BLaER1 (cell line): Measurements from ENCODE around the gene PTPRD.

ENCODE experiments used
- H3K27ac ChIP-seq: shearing (Covaris generic); formaldehyde crosslinking; 2 replicates; pipeline ENCODE4 v1.8.1; 2022
- H3K27me3 ChIP-seq: shearing (Covaris generic); formaldehyde crosslinking; 2 replicates; pipeline ENCODE4 v1.8.1; 2022
- H3K36me3 ChIP-seq: shearing (Covaris generic); formaldehyde crosslinking; 2 replicates; pipeline ENCODE4 v1.8.1; 2022
- H3K4me1 ChIP-seq: shearing (Covaris generic); formaldehyde crosslinking; 2 replicates; pipeline ENCODE4 v1.8.1; 2022
- H3K4me2 ChIP-seq: shearing (Covaris generic); formaldehyde crosslinking; 2 replicates; pipeline ENCODE4 v1.8.1; 2022
- H3K4me3 ChIP-seq: shearing (Covaris generic); formaldehyde crosslinking; 2 replicates; pipeline ENCODE4 v1.8.1; 2022
- H3K9ac ChIP-seq: shearing (Covaris generic); formaldehyde crosslinking; 2 replicates; pipeline ENCODE4 v1.8.1; 2022
- H3K9me3 ChIP-seq: shearing (Covaris generic); formaldehyde crosslinking; 2 replicates; pipeline ENCODE4 v1.8.1; 2022
- H4K20me1 ChIP-seq: shearing (Covaris generic); formaldehyde crosslinking; 2 replicates; pipeline ENCODE4 v1.8.1; 2022
- Cebpa-rat ChIP-seq: shearing (Covaris generic); IDR thresholded peaks from 2 replicates; pipeline ENCODE4 v1.8.1; 2022

The PTPRD gene

GRCh38 chr9:9783211-9783610 is 829.6 kb downstream of the PTPRD start:
- no peak overlapping the region for H3K9ac ChIP-seq
- no peaks in the 10 kb centered on the region for H3K4me1 ChIP-seq
- no peak overlapping the region for H3K4me2 ChIP-seq
- no peaks in the 10 kb centered on the region for H3K27me3 ChIP-seq
- H3K27ac ChIP-seq, result no peak overlapping the region
- no peaks in the 10 kb centered on the region for H3K9me3 ChIP-seq
- no peaks in the 10 kb centered on the region for H4K20me1 ChIP-seq
- no peaks in the 10 kb centered on the region for H3K36me3 ChIP-seq
- no peak overlapping the region for H3K4me3 ChIP-seq
- no peak for TF ChIP-seq Cebpa-rat

GRCh38 chr9:9778293-9778692 is 834.5 kb downstream of the PTPRD start:
- H3K9ac ChIP-seq, result no peak overlapping the region
- H3K4me3 ChIP-seq, result no peak overlapping the region
- no peaks in the 10 kb centered on the region for H4K20me1 ChIP-seq
- H3K27ac ChIP-seq, result no peak overlapping the region
- no peak overlapping the region for H3K4me2 ChIP-seq
- no peaks in the 10 kb centered on the region for H3K4me1 ChIP-seq
- H3K9me3 ChIP-seq, result no peaks in the 10 kb centered on the region
- no peaks in the 10 kb centered on the region for H3K36me3 ChIP-seq
- no peaks in the 10 kb centered on the region for H3K27me3 ChIP-seq
- TF ChIP-seq Cebpa-rat, result no peak

- no peak overlapping the region for H3K4me2 ChIP-seq
- H3K4me1 ChIP-seq, result no peaks in the 10 kb centered on the region
- H3K27me3 ChIP-seq, result no peaks in the 10 kb centered on the region
- no peak overlapping the region for H3K9ac ChIP-seq
- H3K9me3 ChIP-seq, result no peaks in the 10 kb centered on the region
- H3K27ac ChIP-seq, result no peak overlapping the region
- H3K36me3 ChIP-seq, result no peaks in the 10 kb centered on the region
- no peak for TF ChIP-seq Cebpa-rat
- H3K4me3 ChIP-seq, result no peak overlapping the region
- H4K20me1 ChIP-seq, result no peaks in the 10 kb centered on the region
Measured at GRCh38 chr9:9774471-9774870, 838.3 kb downstream of the PTPRD start.

DNA sequence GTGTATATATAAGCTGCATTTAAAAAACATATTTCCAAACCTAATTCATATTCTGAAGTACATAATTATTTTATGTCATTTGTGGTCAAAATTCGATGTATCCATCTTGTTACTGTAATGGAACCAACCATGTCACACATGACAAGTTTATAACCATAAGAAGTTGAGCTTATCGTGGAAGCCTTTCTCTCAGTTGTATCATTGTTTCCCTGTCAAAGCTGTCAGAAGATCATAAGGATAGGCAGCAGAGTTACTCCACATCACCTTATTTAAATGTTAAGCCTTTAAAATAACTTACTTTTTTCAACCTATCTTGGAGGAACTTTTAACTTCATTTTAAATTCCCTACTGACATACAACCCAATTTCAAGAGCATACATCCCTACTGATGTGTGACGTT is 841.5 kb downstream of the PTPRD start:
- H3K27ac ChIP-seq, result no peak overlapping the region
- H3K36me3 ChIP-seq, result no peaks in the 10 kb centered on the region
- no peaks in the 10 kb centered on the region for H3K27me3 ChIP-seq
- no peaks in the 10 kb centered on the region for H4K20me1 ChIP-seq
- TF ChIP-seq Cebpa-rat, result no peak
- H3K9me3 ChIP-seq, result no peaks in the 10 kb centered on the region
- no peaks in the 10 kb centered on the region; the same call in 1 of the 2 replicates for H3K4me1 ChIP-seq
- H3K4me2 ChIP-seq, result no peak overlapping the region
- no peak overlapping the region for H3K4me3 ChIP-seq
- H3K9ac ChIP-seq, result no peak overlapping the region

DNA sequence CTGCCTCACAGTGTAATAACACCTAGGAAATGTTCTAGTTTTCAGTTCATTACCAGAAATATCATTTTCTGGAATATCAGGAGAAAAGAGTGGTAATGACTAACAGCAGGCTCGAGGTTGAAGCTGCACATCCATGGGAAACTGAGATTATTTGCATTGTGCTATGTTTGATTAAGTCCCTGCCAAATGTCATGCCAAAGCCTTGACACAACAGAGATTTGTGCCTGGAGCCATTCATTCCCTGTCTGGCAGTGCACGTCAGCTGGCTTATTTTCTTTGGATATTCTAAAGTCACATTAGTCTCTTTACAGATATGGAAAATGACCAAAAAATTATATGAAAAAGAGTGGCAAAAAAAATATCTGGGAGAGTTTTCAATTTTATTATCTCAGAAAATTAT is 848.0 kb downstream of the PTPRD start:
- H3K36me3 ChIP-seq, result no peaks in the 10 kb centered on the region
- no peak overlapping the region for H3K9ac ChIP-seq
- no peaks in the 10 kb centered on the region for H4K20me1 ChIP-seq
- TF ChIP-seq Cebpa-rat, result no peak
- H3K4me1 ChIP-seq, result no peaks in the 10 kb centered on the region; the same call in 1 of the 2 replicates
- no peaks in the 10 kb centered on the region for H3K9me3 ChIP-seq
- H3K27me3 ChIP-seq, result no peaks in the 10 kb centered on the region
- no peak overlapping the region for H3K27ac ChIP-seq
- H3K4me2 ChIP-seq, result no peak overlapping the region
- no peak overlapping the region for H3K4me3 ChIP-seq

- no peak overlapping the region for H3K4me3 ChIP-seq
Measured at GRCh38 chr9:9754186-9754585, 858.6 kb downstream of the PTPRD start.

GRCh38 chr9:9753266-9753665 is 859.5 kb downstream of the PTPRD start:
- no peaks in the 10 kb centered on the region for H3K27me3 ChIP-seq
- no peak overlapping the region for H3K27ac ChIP-seq
- no peak for TF ChIP-seq Cebpa-rat
- no peaks in the 10 kb centered on the region for H3K36me3 ChIP-seq
- no peaks in the 10 kb centered on the region for H4K20me1 ChIP-seq
- H3K4me2 ChIP-seq, result no peak overlapping the region
- H3K9ac ChIP-seq, result no peak overlapping the region
- H3K9me3 ChIP-seq, result no peaks in the 10 kb centered on the region
- no peak overlapping the region for H3K4me3 ChIP-seq
- no peaks in the 10 kb centered on the region for H3K4me1 ChIP-seq

More at GRCh38 chr9:9754186-9754585, 858.6 kb downstream of the PTPRD start:
- H4K20me1 ChIP-seq, result no peaks in the 10 kb centered on the region
- H3K36me3 ChIP-seq, result no peaks in the 10 kb centered on the region
- no peak for TF ChIP-seq Cebpa-rat
- H3K4me2 ChIP-seq, result no peak overlapping the region
- no peaks in the 10 kb centered on the region for H3K4me1 ChIP-seq
- no peaks in the 10 kb centered on the region for H3K9me3 ChIP-seq
- H3K9ac ChIP-seq, result no peak overlapping the region
- H3K27ac ChIP-seq, result no peak overlapping the region
- no peaks in the 10 kb centered on the region for H3K27me3 ChIP-seq

GRCh38 chr9:9752722-9753121 is 860.1 kb downstream of the PTPRD start:
- TF ChIP-seq Cebpa-rat, result no peak
- no peak overlapping the region for H3K27ac ChIP-seq
- H3K9ac ChIP-seq, result no peak overlapping the region
- no peak overlapping the region for H3K4me3 ChIP-seq
- H3K36me3 ChIP-seq, result no peaks in the 10 kb centered on the region
- no peaks in the 10 kb centered on the region for H3K4me1 ChIP-seq
- no peaks in the 10 kb centered on the region for H4K20me1 ChIP-seq
- H3K9me3 ChIP-seq, result no peaks in the 10 kb centered on the region
- no peaks in the 10 kb centered on the region for H3K27me3 ChIP-seq
- no peak overlapping the region for H3K4me2 ChIP-seq

DNA sequence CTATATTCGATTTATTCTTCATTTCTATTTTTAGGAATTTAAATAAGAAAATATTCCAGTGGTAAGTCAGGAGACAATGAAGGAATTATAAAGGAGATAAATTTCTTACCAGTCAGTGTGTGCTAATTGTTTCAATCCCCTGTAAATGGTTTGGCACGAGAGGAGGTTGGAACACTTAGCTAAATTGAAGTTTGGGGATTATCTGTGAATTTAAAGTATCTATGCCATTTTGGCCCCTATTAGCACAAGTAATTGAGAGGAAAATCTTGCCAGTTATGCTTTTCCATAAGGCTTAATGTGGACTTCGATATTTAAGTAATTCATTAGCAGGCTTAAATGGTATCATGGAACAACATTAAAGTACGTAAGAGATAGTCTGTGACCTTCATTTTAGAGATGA is 860.8 kb downstream of the PTPRD start:
- Histone ChIP-seq H3K36me3 (no peaks in the 10 kb centered on the region), H3K4me2 (no peak overlapping the region), H3K9ac (no peak overlapping the region), H3K27me3 (no peaks in the 10 kb centered on the region), H3K4me1 (0 out of 2 replicates have a peak, but pooled peaks cover 3% of the 10 kb centered on the region), H3K27ac (no peak overlapping the region), H4K20me1 (no peaks in the 10 kb centered on the region), H3K4me3 (no peak overlapping the region), H3K9me3 (no peaks in the 10 kb centered on the region)
- TF ChIP-seq Cebpa-rat, result no peak

GRCh38 chr9:9750719-9751118 is 862.1 kb downstream of the PTPRD start:
- TF ChIP-seq Cebpa-rat, result no peak
- H4K20me1 ChIP-seq, result no peaks in the 10 kb centered on the region

DNA sequence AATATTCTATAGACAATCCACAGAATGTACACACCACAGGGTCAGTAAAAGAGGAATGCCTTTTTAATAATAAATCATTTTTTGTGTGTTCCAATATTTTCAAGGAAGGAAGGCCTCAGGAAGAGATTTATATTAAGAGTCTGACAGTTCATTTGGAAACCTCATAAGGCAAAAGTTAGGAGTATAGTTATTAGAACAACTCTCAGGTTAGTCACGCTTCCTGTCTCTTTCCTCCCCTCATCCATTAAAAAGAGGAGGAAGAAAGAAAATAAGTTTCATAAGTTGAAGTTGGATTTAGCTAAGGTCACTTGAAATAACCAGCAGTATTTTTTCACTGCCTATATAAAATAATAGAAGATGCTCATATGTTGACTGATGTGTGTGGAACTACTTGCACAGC is 863.2 kb downstream of the PTPRD start:
- Histone ChIP-seq H3K9me3 (no peaks in the 10 kb centered on the region), H3K4me1 (0 out of 2 replicates have a peak, but pooled peaks cover 5% of the 10 kb centered on the region), H3K27me3 (no peaks in the 10 kb centered on the region), H3K4me3 (no peak overlapping the region), H4K20me1 (no peaks in the 10 kb centered on the region), H3K4me2 (no peak overlapping the region), H3K36me3 (no peaks in the 10 kb centered on the region), H3K27ac (no peak overlapping the region), H3K9ac (no peak overlapping the region)
- no peak for TF ChIP-seq Cebpa-rat

More at GRCh38 chr9:9750719-9751118, 862.1 kb downstream of the PTPRD start:
- Histone ChIP-seq H3K27me3 (no peaks in the 10 kb centered on the region), H3K36me3 (no peaks in the 10 kb centered on the region), H3K27ac (no peak overlapping the region), H3K4me3 (no peak overlapping the region), H3K9ac (no peak overlapping the region), H3K4me1 (0 out of 2 replicates have a peak, but pooled peaks cover 5% of the 10 kb centered on the region), H3K4me2 (no peak overlapping the region), H3K9me3 (no peaks in the 10 kb centered on the region)
